ENCODE results near the gene PDE1C. TPM values are rescaled to one million over a fixed set of nuclear protein-coding genes. Genes with fewer than 3 reads are reported as not detected.

PDE1C gene
- total and polyA plus RNA-seq, 9 donors: 3.8 to 8.7 (median 4.5) TPM

- no peaks in the 10 kb centered on the region for H3K36me3 ChIP-seq (ENCODE audit: control insufficient read depth, insufficient read depth, low read length)
- H3K27ac ChIP-seq (ENCODE audit: low read length): no peak overlapping the region
- no peaks in the 10 kb centered on the region for H3K9me3 ChIP-seq (replicated peaks; ENCODE audit: control insufficient read depth, low read depth, low read length)
- no peaks in the 10 kb centered on the region for H3K27me3 ChIP-seq (ENCODE audit: control insufficient read depth, insufficient read depth, low read length)
- H3K4me1 ChIP-seq (ENCODE audit: control insufficient read depth, insufficient read depth, low read length): no peaks in the 10 kb centered on the region
- DNase-seq: no peak
- H3K4me3 ChIP-seq (ENCODE audit: low read length): no peak overlapping the region
- WGBS (ENCODE audit: insufficient coverage): no CpG with 5 or more reads among the region's 1 CpG
Measured at GRCh38 chr7:31974351-31974750, 95.9 kb downstream of the PDE1C start.

GRCh38 chr7:31971049-31971667 is 99.0 kb downstream of the PDE1C start:
- Histone ChIP-seq H3K4me3 (ENCODE audit: low read length) (no peak overlapping the region), H3K27me3 (ENCODE audit: control insufficient read depth, insufficient read depth, low read length) (no peaks in the 10 kb centered on the region), H3K27ac (ENCODE audit: low read length) (no peak overlapping the region), H3K9me3 (replicated peaks; ENCODE audit: control insufficient read depth, low read depth, low read length) (no peaks in the 10 kb centered on the region), H3K4me1 (ENCODE audit: control insufficient read depth, insufficient read depth, low read length) (no peaks in the 10 kb centered on the region), H3K36me3 (ENCODE audit: control insufficient read depth, insufficient read depth, low read length) (no peaks in the 10 kb centered on the region)
- WGBS (ENCODE audit: insufficient coverage): 82% methylated on average over 3 of the region's 7 CpGs
- no peak for DNase-seq

- DNase-seq: no peak
- Histone ChIP-seq H3K27me3 (ENCODE audit: control insufficient read depth, insufficient read depth, low read length) (no peaks in the 10 kb centered on the region), H3K36me3 (ENCODE audit: control insufficient read depth, insufficient read depth, low read length) (no peaks in the 10 kb centered on the region), H3K4me1 (ENCODE audit: control insufficient read depth, insufficient read depth, low read length) (no peaks in the 10 kb centered on the region), H3K27ac (ENCODE audit: low read length) (no peak overlapping the region), H3K4me3 (ENCODE audit: low read length) (no peak overlapping the region), H3K9me3 (replicated peaks; ENCODE audit: control insufficient read depth, low read depth, low read length) (no peaks in the 10 kb centered on the region)
Measured at GRCh38 chr7:31970501-31970900, 99.7 kb downstream of the PDE1C start.

- Histone ChIP-seq H3K9me3 (replicated peaks; ENCODE audit: control insufficient read depth, low read depth, low read length) (no peaks in the 10 kb centered on the region), H3K27ac (ENCODE audit: low read length) (no peak overlapping the region), H3K4me1 (ENCODE audit: control insufficient read depth, insufficient read depth, low read length) (no peaks in the 10 kb centered on the region), H3K27me3 (ENCODE audit: control insufficient read depth, insufficient read depth, low read length) (no peaks in the 10 kb centered on the region), H3K36me3 (ENCODE audit: control insufficient read depth, insufficient read depth, low read length) (no peaks in the 10 kb centered on the region), H3K4me3 (ENCODE audit: low read length) (no peak overlapping the region)
- DNase-seq: no peak
- 91% methylated on average over 8 of the region's 8 CpGs for WGBS (ENCODE audit: insufficient coverage)
Measured at GRCh38 chr7:31963569-31964175, 106.5 kb downstream of the PDE1C start.

GRCh38 chr7:31962246-31962645 is 108.0 kb downstream of the PDE1C start:
- Histone ChIP-seq H3K4me3 (ENCODE audit: low read length) (no peak overlapping the region), H3K9me3 (replicated peaks; ENCODE audit: control insufficient read depth, low read depth, low read length) (no peaks in the 10 kb centered on the region), H3K36me3 (ENCODE audit: control insufficient read depth, insufficient read depth, low read length) (no peaks in the 10 kb centered on the region), H3K4me1 (ENCODE audit: control insufficient read depth, insufficient read depth, low read length) (no peaks in the 10 kb centered on the region), H3K27me3 (ENCODE audit: control insufficient read depth, insufficient read depth, low read length) (no peaks in the 10 kb centered on the region), H3K27ac (ENCODE audit: low read length) (no peak overlapping the region)
- DNase-seq: no peak

- Histone ChIP-seq H3K27ac (ENCODE audit: low read length) (no peak overlapping the region), H3K4me3 (ENCODE audit: low read length) (no peak overlapping the region), H3K36me3 (ENCODE audit: control insufficient read depth, insufficient read depth, low read length) (no peaks in the 10 kb centered on the region), H3K27me3 (ENCODE audit: control insufficient read depth, insufficient read depth, low read length) (no peaks in the 10 kb centered on the region), H3K4me1 (ENCODE audit: control insufficient read depth, insufficient read depth, low read length) (no peaks in the 10 kb centered on the region), H3K9me3 (replicated peaks; ENCODE audit: control insufficient read depth, low read depth, low read length) (no peaks in the 10 kb centered on the region)
- no CpG with 5 or more reads among the region's 2 CpGs for WGBS (ENCODE audit: insufficient coverage)
- no peak for DNase-seq
Measured at GRCh38 chr7:31958226-31958625, 112.0 kb downstream of the PDE1C start.

GRCh38 chr7:31957756-31958155 is 112.5 kb downstream of the PDE1C start:
- Histone ChIP-seq H3K36me3 (ENCODE audit: control insufficient read depth, insufficient read depth, low read length) (no peaks in the 10 kb centered on the region), H3K4me1 (ENCODE audit: control insufficient read depth, insufficient read depth, low read length) (no peaks in the 10 kb centered on the region), H3K9me3 (replicated peaks; ENCODE audit: control insufficient read depth, low read depth, low read length) (no peaks in the 10 kb centered on the region), H3K27me3 (ENCODE audit: control insufficient read depth, insufficient read depth, low read length) (no peaks in the 10 kb centered on the region), H3K27ac (ENCODE audit: low read length) (no peak overlapping the region), H3K4me3 (ENCODE audit: low read length) (no peak overlapping the region)
- no peak for DNase-seq
- WGBS (ENCODE audit: insufficient coverage): no CpG with 5 or more reads among the region's 2 CpGs

- DNase-seq: no peak
- H3K27ac ChIP-seq (ENCODE audit: low read length): no peak overlapping the region
- H3K36me3 ChIP-seq (ENCODE audit: control insufficient read depth, insufficient read depth, low read length): no peaks in the 10 kb centered on the region
- no peaks in the 10 kb centered on the region for H3K9me3 ChIP-seq (replicated peaks; ENCODE audit: control insufficient read depth, low read depth, low read length)
- no peaks in the 10 kb centered on the region for H3K27me3 ChIP-seq (ENCODE audit: control insufficient read depth, insufficient read depth, low read length)
- no peaks in the 10 kb centered on the region for H3K4me1 ChIP-seq (ENCODE audit: control insufficient read depth, insufficient read depth, low read length)
- WGBS (ENCODE audit: insufficient coverage): no CpG with 5 or more reads among the region's 2 CpGs
- no peak overlapping the region for H3K4me3 ChIP-seq (ENCODE audit: low read length)
Measured at GRCh38 chr7:31957090-31957720, 113.0 kb downstream of the PDE1C start.

- Histone ChIP-seq H3K36me3 (ENCODE audit: control insufficient read depth, insufficient read depth, low read length) (no peaks in the 10 kb centered on the region), H3K27ac (ENCODE audit: low read length) (no peak overlapping the region), H3K9me3 (replicated peaks; ENCODE audit: control insufficient read depth, low read depth, low read length) (no peaks in the 10 kb centered on the region), H3K27me3 (ENCODE audit: control insufficient read depth, insufficient read depth, low read length) (no peaks in the 10 kb centered on the region), H3K4me3 (ENCODE audit: low read length) (no peak overlapping the region), H3K4me1 (ENCODE audit: control insufficient read depth, insufficient read depth, low read length) (no peaks in the 10 kb centered on the region)
- no peak for DNase-seq
- 94% methylated on average over 3 of the region's 6 CpGs for WGBS (ENCODE audit: insufficient coverage)
Measured at GRCh38 chr7:31955641-31956040, 114.6 kb downstream of the PDE1C start.

GRCh38 chr7:31955021-31955420 is 115.2 kb downstream of the PDE1C start:
- DNase-seq: no peak
- Histone ChIP-seq H3K4me3 (ENCODE audit: low read length) (no peak overlapping the region), H3K27ac (ENCODE audit: low read length) (no peak overlapping the region), H3K36me3 (ENCODE audit: control insufficient read depth, insufficient read depth, low read length) (no peaks in the 10 kb centered on the region), H3K27me3 (ENCODE audit: control insufficient read depth, insufficient read depth, low read length) (no peaks in the 10 kb centered on the region), H3K4me1 (ENCODE audit: control insufficient read depth, insufficient read depth, low read length) (no peaks in the 10 kb centered on the region), H3K9me3 (replicated peaks; ENCODE audit: control insufficient read depth, low read depth, low read length) (no peaks in the 10 kb centered on the region)
- WGBS (ENCODE audit: insufficient coverage): no CpG with 5 or more reads among the region's 5 CpGs

Data from muscle of leg (tissue), 11 donors.